GM12891 (cell line): ENCODE data around the gene ZNF486.
"Not testable (repeated sequence)": the region's sequence is repeated elsewhere in the genome, so short reads cannot be mapped to it uniquely, and the experiment has no call there.

ENCODE experiments used
- DNase-seq: peaks from one replicate; pipeline ENCODE4 v3.0.0; 2011; ENCODE audit warnings: low spot score; ENCODE audit not compliant: insufficient read length
- FAIRE-seq: peaks from 2 replicates; lab custom pipeline; 2011; peaks lifted over from hg19 to GRCh38; lab: Jason Lieb, UNC
- PAX5 ChIP-seq: IDR thresholded peaks from 2 replicates; pipeline ENCODE4 v1.6.1; 2011; ENCODE audit warnings: low read length, moderate library complexity, mild to moderate bottlenecking; ENCODE audit not compliant: insufficient read depth, severe bottlenecking
- POLR2A ChIP-seq: IDR thresholded peaks from 2 replicates; pipeline ENCODE4 v1.6.1; 2011; ENCODE audit warnings: low read depth, low read length, control low read depth
- POLR2AphosphoS5 ChIP-seq: IDR thresholded peaks from 2 replicates; pipeline ENCODE4 v1.6.1; 2011; ENCODE audit warnings: low read depth, low read length, control low read depth
- POU2F2 ChIP-seq: IDR thresholded peaks from 2 replicates; pipeline ENCODE4 v1.6.1; 2011; ENCODE audit warnings: low read depth, mild to moderate bottlenecking, control low read depth, low read length, moderate library complexity
- SPI1 ChIP-seq: IDR thresholded peaks from 2 replicates; pipeline ENCODE4 v1.6.1; 2011; ENCODE audit warnings: low read depth, low read length, control low read depth
- TAF1 ChIP-seq: IDR thresholded peaks from 2 replicates; pipeline ENCODE4 v1.6.1; 2011; ENCODE audit warnings: low read depth, low read length, control low read depth

Gene ZNF486

GRCh38 chr19:20165971-20166592, 932 bp upstream of the ZNF486 start:
- TF ChIP-seq POLR2A (no peak), POU2F2 (no peak), POLR2AphosphoS5 (no peak), PAX5 (no peak), TAF1 (no peak), SPI1 (no peak)
- DNase-seq (no peak), FAIRE-seq (no peak)

GRCh38 chr19:20167651-20168122, 673 bp downstream of the ZNF486 start:
- DNase-seq (no peak), FAIRE-seq (no peak)
- TF ChIP-seq TAF1 (no peak), POU2F2 (no peak), POLR2A (no peak), POLR2AphosphoS5 (no peak), PAX5 (no peak), SPI1 (no peak)

DNA sequence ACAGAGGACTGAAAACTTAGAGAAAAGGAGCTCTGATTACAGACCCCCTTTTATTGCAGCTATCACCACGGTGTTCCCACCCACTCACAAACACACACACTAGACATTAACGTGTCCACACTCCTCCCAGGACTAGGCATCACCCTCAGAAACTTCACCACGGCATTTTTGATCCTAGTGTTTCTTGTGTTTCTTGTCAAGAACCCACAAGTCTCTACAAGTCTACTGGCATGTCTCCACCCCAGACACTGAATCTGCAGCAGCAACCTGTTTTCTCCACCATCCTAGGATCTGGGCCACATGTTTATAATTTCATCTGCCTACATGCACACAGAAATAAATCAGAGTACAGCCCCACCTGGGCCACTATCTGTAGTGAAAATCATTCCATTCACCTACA, 4.3 kb downstream of the ZNF486 start:
- TF ChIP-seq POLR2AphosphoS5 (no peak), SPI1 (no peak), PAX5 (no peak), POU2F2 (no peak)
- DNase-seq = no peak
- FAIRE-seq = no peak

GRCh38 chr19:20175848-20176247, 8.8 kb downstream of the ZNF486 start:
- FAIRE-seq, DNase-seq: not testable (repeated sequence)

DNA sequence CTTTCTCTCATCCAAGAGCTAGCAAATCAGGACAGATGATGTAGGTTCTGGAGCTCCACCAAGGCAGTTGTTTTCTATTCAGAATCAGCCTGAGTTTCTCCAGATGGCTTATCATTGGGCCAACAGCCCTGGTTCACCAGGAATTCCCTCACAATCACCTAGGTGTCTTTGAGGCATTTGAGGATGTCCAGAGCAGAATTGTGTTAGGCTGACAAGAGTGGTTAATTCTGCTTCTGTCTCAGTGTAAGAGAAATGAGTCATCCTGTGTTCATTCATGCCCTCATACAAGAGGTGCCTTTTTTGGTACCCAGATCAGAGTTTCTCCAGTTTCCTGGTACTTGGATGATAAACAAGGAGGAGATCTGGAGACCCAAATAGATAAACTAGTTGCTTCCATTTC, 12.9 kb downstream of the ZNF486 start:
- not testable (repeated sequence) for FAIRE-seq, DNase-seq

- no peak for FAIRE-seq
- no peak for TF ChIP-seq TAF1
- TF ChIP-seq POU2F2 = no peak
- TF ChIP-seq POLR2AphosphoS5 = no peak
- no peak for TF ChIP-seq SPI1
- no peak for TF ChIP-seq POLR2A
- no peak for TF ChIP-seq PAX5
- no peak for DNase-seq
Measured at GRCh38 chr19:20182222-20182785, 15.3 kb downstream of the ZNF486 start.

- FAIRE-seq (no peak), DNase-seq (no peak)
- TF ChIP-seq POLR2AphosphoS5 (no peak), POLR2A (no peak), POU2F2 (no peak), TAF1 (no peak), PAX5 (no peak), SPI1 (no peak)
Measured at GRCh38 chr19:20186174-20186573, 19.2 kb downstream of the ZNF486 start.

- TF ChIP-seq POU2F2 (no peak), TAF1 (no peak), POLR2A (no peak), SPI1 (no peak), PAX5 (no peak), POLR2AphosphoS5 (no peak)
- FAIRE-seq (no peak), DNase-seq (no peak)
Measured at GRCh38 chr19:20197747-20198146, 30.7 kb downstream of the ZNF486 start.

GRCh38 chr19:20209051-20209450, 42.0 kb downstream of the ZNF486 start:
- TF ChIP-seq POU2F2 (no peak), POLR2A (no peak), POLR2AphosphoS5 (no peak), TAF1 (no peak), PAX5 (no peak)
- DNase-seq (no peak), FAIRE-seq (no peak)

- DNase-seq, FAIRE-seq: not testable (repeated sequence)
Measured at GRCh38 chr19:20214366-20214765, 47.4 kb downstream of the ZNF486 start.

GRCh38 chr19:20221605-20222004, 54.6 kb downstream of the ZNF486 start:
- DNase-seq, FAIRE-seq: not testable (repeated sequence)
